HG03469 (cell line): ENCODE data around the gene LIPT1.
"Not testable (repeated sequence)": the region's sequence is repeated elsewhere in the genome, so short reads cannot be mapped to it uniquely, and the experiment has no call there.

Experiments used
- ATAC-seq: cut with Tn5 transposase; IDR thresholded peaks from one replicate; pipeline ENCODE4 v1.9.1; 2021; ENCODE audit warnings: mild to moderate bottlenecking, moderate library complexity, moderate number of reproducible peaks; ENCODE audit not compliant: unreplicated experiment

Gene LIPT1

DNA sequence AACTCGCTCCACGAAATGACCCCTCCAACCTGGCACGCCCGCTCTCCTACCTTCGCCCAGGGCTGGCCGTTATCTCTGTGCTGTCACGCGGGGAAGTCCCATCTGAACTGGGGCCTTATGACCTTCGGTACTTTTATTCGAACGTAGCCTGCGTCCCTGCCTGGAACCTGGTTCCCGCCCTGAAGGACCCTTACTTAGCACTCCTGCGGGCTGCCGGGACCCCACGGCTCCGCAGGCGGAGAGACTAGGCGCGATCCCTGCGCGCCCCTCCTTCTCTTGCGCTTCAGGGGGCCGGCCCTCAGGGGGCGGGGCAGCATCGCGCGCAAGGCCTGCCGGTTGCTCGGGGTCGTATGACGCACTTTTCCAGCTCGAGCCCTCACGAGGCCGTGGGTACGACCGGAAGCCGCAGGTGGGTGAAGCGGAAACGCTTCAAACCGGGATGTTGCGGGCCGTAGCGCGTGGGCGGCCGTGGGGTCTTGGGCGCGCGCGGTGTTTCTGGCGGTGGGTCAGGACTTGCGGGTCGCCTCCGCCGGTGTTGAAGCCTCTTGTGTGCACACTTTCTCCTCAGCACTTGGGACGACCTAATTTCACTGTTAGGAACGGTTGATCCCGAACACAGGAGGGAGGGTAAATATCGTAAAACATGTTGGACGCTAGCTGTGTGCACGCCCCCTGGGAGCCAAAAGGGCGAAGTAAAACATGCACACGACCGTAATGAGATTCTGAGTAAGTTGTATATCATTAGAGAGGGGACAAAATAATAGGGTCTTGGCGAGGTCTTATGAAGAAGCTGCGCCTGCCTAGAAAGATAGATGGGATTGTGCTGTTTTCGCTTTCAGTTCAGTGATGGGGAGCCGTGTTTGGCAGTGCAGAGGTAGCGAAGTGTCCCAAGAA is at the start of gene LIPT1, which contains the start of gene TSGA10:
Gene LIPT1 (plus strand): TSS at position 325 of the 894 bp plus-strand sequence. CDS start 6,991 bp downstream, outside the sequence.
Gene TSGA10 (minus strand): TSS at position 300 of the 894 bp plus-strand sequence. CDS start 45,503 bp downstream, outside the sequence.
- ATAC-seq = peak; percentile 90

DNA sequence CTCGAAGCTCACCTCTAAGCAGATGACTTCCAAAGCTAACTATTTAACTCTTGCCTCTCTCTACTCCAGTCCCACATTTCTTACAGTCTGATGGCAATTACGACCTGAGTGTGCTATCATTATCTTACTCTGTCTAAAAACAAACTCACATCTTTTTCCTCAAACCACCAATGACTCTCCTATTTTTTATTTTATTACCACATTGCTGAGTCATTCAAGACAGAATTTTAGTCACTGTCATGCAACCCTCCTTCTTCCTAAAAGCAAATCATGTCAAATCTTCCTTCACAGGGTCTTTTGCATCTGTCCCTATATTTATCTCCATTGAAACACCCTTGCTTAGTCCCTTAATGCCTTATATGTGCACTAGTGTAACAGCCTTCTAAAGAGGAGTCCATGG is 47.9 kb upstream of the LIPT1 start:
- ATAC-seq = no peak

DNA sequence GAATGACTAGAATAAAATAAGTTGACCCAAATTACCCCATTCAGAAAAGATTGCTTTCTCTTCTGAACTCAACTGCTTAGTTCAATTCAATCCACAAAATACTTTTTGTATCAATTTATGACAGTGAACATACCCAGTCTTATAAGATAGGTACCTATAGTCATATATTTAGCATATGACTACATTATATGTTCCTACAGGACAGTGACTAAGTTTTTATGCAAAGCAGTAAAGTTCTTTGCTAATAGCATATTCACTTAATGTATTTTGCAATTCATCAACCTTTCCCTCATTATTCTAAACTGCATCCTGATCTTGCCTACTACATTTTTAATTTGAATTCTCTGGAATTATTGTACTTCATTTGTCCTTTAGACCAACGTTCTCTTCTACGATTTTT is 43.5 kb upstream of the LIPT1 start:
- no peak for ATAC-seq

GRCh38 chr2:99111945-99112344 is 42.8 kb upstream of the LIPT1 start:
- no peak for ATAC-seq

- ATAC-seq = no peak
Measured at GRCh38 chr2:99112617-99113016, 42.1 kb upstream of the LIPT1 start.

DNA sequence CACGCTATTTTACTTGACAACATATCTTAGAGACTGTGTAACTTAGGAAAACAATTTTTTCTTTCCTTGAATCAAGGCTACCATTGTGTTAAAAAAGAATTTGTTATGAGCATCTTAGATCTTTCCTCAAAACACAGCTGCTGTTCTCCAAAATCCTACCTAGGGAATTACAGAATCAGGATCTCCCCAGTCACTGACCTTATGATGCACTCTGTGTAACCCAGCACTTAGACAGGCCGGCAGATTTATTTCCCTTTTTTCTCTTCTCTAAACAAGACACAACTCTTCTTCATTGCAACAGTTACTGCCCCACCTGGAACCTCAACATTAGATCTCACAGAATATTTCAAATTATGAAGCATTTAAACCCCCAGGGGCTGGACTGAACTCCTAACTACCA is 26.8 kb upstream of the LIPT1 start:
- no peak for ATAC-seq

- ATAC-seq = not testable (repeated sequence)
Measured at GRCh38 chr2:99135044-99135556, 19.7 kb upstream of the LIPT1 start.

DNA sequence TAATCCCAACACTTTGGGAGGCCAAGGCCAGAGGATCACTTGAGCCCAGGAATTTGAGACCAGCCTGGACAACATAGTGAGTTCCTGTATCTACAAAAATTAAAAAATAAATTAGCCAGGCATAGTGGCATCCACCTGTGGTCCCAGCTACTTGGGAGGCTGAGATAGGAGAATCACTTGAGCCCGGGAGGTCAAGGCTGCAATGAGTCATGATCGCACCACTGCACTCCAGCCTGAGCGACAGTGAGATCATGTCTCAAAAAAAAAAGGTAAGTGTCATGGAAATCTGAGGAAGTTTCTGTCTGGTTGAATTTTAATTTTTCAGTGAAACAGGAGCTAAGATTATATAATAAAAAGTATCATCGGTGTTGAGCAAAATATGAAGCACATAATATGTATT is 15.8 kb upstream of the LIPT1 start:
- no peak for ATAC-seq

GRCh38 chr2:99140056-99140859 is 14.5 kb upstream of the LIPT1 start:
- no peak for ATAC-seq

- ATAC-seq = peak; percentile 21
Measured at GRCh38 chr2:99140860-99141109, 14.0 kb upstream of the LIPT1 start.

DNA sequence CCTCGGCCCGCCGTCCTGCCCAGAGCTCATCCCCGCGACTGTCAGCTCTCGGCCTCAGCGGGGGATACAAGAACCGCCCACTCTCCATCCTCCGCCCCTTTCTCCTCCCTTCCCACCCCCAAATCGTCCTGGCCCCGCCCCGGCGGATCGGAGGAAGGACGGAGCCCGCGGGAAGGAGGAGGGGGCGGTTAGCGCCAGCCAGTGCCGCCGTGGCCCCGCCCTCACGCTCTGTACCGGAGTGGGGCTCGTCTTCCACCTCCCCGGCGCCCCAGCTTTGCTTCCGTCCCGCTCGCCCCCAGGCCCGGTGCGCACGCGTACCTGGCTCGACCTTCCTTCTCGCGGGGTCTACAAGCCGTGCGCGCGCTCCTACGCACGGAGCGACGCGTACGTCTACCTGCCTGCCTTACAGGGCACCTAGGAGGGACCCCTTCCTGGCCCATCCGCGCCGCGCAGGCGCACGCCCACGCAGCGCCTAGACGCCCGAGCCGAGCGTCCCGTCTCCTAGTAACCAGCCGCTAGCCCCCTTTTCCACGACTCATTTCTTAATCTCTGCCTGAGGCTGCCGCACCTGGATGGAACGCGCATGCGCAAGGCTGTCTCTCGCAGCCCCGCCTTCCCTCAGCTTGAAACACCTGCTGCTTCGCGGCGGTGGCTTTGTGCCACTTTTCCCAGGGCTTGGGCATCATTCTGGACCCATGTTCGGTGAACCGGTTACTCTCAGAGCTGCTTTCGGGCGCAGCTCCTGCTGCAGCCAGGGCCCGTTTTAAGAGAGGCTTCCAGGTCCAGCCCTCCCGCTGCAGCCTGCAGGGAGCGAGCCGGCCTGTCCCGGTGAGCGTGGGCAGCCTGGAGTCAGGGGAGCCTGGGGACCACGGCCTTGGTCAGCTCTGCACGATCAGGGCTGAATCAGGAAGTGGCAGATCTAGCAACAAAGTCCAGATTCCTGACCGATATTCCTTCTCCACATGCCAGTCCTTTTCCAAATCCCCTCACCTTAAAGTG is 13.4 kb upstream of the LIPT1 start, which contains the start of gene C2orf15:
Gene C2orf15 (plus strand): TSS at position 598 of the 999 bp plus-strand sequence. CDS start 8,852 bp downstream, outside the sequence.
- ATAC-seq = peak; percentile 76

- no peak for ATAC-seq
Measured at GRCh38 chr2:99150706-99151105, 4.1 kb upstream of the LIPT1 start.

DNA sequence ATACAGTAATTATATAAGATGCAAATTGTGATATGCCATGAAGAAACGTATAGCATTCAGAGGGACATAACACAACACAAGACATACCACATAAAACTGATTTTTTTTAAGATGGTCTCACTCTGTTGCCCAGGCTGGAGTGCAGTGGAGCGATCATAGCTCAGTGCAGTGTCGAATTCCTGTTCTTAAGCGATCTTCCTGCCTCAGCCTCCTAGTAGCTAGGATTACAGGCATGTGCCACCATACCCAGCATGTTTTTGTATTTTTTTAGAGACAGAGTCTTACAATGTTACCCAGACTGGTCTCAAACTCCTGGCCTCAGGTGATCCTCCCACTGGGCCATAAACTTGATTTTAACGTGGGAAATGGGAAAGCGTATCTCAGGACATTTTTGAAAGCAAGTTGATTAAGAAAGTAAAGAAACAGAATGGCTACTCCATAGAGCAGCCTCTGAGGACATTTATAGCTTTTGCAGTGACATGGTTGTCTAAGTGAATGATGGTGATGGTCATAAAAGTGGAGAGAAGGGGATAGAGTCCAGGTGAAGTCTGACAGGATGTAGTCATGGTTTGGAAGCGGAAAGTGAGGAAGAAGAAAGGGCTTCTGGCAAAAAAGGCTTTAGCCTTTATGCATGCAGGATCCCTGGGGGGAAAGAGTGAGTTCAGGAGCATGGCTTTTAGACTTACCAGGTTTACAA is 2.4 kb upstream of the LIPT1 start:
- ATAC-seq = no peak

GRCh38 chr2:99153921-99154604 is 704 bp upstream of the LIPT1 start:
- ATAC-seq = no peak

- no peak for ATAC-seq
Measured at GRCh38 chr2:99156891-99157290, 2.1 kb downstream of the LIPT1 start.

GRCh38 chr2:99158599-99158998 is 3.8 kb downstream of the LIPT1 start:
- ATAC-seq = no peak

DNA sequence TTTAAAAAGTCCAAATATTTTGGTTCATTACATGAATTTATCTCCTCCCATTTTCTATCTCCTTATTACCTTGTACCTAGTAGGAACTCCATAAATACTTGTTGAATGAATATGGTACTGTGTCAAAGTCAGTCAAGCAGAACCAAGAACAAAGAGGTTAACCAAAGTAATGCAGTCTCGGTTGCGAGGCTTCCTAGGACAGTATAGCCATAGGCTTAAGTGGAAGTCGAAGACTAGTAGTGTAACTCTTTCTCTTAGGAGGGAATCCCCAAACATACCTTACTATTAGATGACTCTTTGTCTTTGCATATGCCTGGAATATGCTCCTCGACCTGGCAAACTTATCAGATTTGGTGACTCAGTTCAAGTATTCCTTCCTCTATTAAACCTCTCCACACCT is 4.8 kb downstream of the LIPT1 start:
- no peak for ATAC-seq

DNA sequence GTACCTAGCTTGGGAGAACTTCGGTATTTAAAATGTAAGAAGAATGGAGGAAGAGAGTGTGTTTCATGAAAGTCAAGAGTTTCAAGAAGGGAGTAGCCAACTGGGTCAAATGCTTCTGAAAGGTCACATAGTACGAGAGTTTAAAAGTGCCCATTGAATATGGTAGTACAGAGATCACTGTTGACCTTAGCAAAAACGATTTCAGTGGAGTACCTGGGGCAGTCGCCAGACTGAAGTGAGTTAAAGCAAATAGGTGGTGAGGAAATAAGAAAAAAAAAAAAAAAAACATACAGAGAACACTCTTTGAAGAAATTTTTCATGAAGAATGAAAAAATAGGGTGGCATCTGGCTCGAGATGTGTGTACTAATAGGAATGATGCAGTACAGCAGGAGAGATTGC is 11.5 kb downstream of the LIPT1 start:
- ATAC-seq = no peak

DNA sequence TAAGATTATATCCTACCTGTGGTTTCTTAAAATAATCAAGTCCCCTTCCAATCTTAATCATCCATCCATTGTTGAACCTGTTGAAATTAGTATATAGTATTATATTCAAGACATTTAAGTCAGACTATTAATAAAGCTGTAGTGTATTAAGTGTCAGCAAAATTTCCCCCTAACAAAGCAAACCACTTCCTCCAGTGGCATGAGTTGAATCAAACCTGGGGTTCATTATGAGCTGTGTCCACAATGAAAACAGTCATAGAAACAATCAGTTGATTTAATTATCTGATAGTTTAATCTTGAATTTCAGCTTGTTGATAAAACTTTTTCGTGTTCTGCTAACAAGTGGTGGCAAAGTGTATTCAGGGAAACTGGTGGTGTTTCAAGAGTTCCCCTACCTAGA is 14.8 kb downstream of the LIPT1 start:
- ATAC-seq = no peak
